ENCODE results near the gene PEAR1. TPM values are rescaled to one million over a fixed set of nuclear protein-coding genes. Genes with fewer than 3 reads are reported as not detected.

The PEAR1 gene
- total and polyA plus RNA-seq, 9 donors = 4.3 to 21.2 (median 13.4) TPM

GRCh38 chr1:156912310-156912709, 18.8 kb downstream of the PEAR1 start:
- intact Hi-C loops (cut with DNase I) = no loop called here
- Histone ChIP-seq H3K4me3 (no peak overlapping the region), H3K4me1 (ENCODE audit: insufficient read depth) (no peaks in the 10 kb centered on the region), H3K9me3 (no peaks in the 10 kb centered on the region), H3K27ac (no peak overlapping the region), H3K36me3 (no peaks in the 10 kb centered on the region), H3K27me3 (no peaks in the 10 kb centered on the region)
- DNase-seq = no peak
- WGBS, 3 donors = 74 to 83% (median 76%) methylated on average over 2 of the region's 2 CpGs
- TF ChIP-seq CTCF (IDR thresholded peaks at IDR 0.05) (no peak), POLR2A (IDR thresholded peaks at IDR 0.05) (no peak), EP300 (IDR thresholded peaks at IDR 0.05) (no peak)

GRCh38 chr1:156912861-156913808, 19.6 kb downstream of the PEAR1 start:
- no peaks in the 10 kb centered on the region for H3K9me3 ChIP-seq
- intact Hi-C loops (cut with DNase I) = no loop called here
- no peak overlapping the region for H3K27ac ChIP-seq
- no peaks in the 10 kb centered on the region for H3K4me1 ChIP-seq (ENCODE audit: insufficient read depth)
- DNase-seq = peak in 1 of 5 donors; percentile 16
- H3K36me3 ChIP-seq = no peaks in the 10 kb centered on the region
- H3K27me3 ChIP-seq = no peaks in the 10 kb centered on the region
- WGBS, 3 donors = 68 to 75% (median 74%) methylated on average over 24 of the region's 24 CpGs
- TF ChIP-seq EP300 (IDR thresholded peaks at IDR 0.05) = no peak
- no peak for TF ChIP-seq POLR2A (IDR thresholded peaks at IDR 0.05)
- no peak for TF ChIP-seq CTCF (IDR thresholded peaks at IDR 0.05)
- H3K4me3 ChIP-seq = no peak overlapping the region

- intact Hi-C loops (cut with DNase I) = no loop called here
- DNase-seq = no peak
- no peak for TF ChIP-seq POLR2A (IDR thresholded peaks at IDR 0.05)
- no peak for TF ChIP-seq EP300 (IDR thresholded peaks at IDR 0.05)
- TF ChIP-seq CTCF (IDR thresholded peaks at IDR 0.05) = no peak
- no peaks in the 10 kb centered on the region for H3K9me3 ChIP-seq
- 82 to 89% (median 82%) methylated on average over 13 of the region's 13 CpGs for WGBS, 3 donors
- no peaks in the 10 kb centered on the region for H3K36me3 ChIP-seq
- no peaks in the 10 kb centered on the region for H3K27me3 ChIP-seq
- H3K4me3 ChIP-seq = no peak overlapping the region
- no peaks in the 10 kb centered on the region for H3K4me1 ChIP-seq (ENCODE audit: insufficient read depth)
- no peak overlapping the region for H3K27ac ChIP-seq
Measured at GRCh38 chr1:156913809-156914387, 20.4 kb downstream of the PEAR1 start.

GRCh38 chr1:156914440-156914856, 20.9 kb downstream of the PEAR1 start:
- no peak for TF ChIP-seq CTCF (IDR thresholded peaks at IDR 0.05)
- no peak for TF ChIP-seq EP300 (IDR thresholded peaks at IDR 0.05)
- TF ChIP-seq POLR2A (IDR thresholded peaks at IDR 0.05) = no peak
- WGBS, 3 donors = 35 to 50% (median 44%) methylated on average over 9 of the region's 9 CpGs
- H3K27me3 ChIP-seq = no peaks in the 10 kb centered on the region
- intact Hi-C loops (cut with DNase I) = no loop called here
- no peaks in the 10 kb centered on the region for H3K9me3 ChIP-seq
- H3K27ac ChIP-seq = no peak overlapping the region
- no peaks in the 10 kb centered on the region for H3K4me1 ChIP-seq (ENCODE audit: insufficient read depth)
- H3K4me3 ChIP-seq = no peak overlapping the region
- DNase-seq = no peak
- no peaks in the 10 kb centered on the region for H3K36me3 ChIP-seq

Data from ovary (tissue), 9 donors.